Renal cortical epithelial cell (primary cell): ENCODE results near the gene SEMA7A. TPM values are rescaled to one million over a fixed set of nuclear protein-coding genes. Genes with fewer than 3 reads are reported as not detected.
"Not testable (repeated sequence)": the region's sequence is repeated elsewhere in the genome, so short reads cannot be mapped to it uniquely, and the experiment has no call there.

Experiments used
- DNase-seq: peaks from one replicate; pipeline ENCODE4 v3.0.0-alpha.2; 2011; ENCODE audit warnings: low read depth
- total RNA-seq: library from RNA; depleted of rRNA; stranded (reverse); fragments of >200 nt; gene quantifications from 2 replicates; pipeline ENCODE4 v1.2.3, GENCODE V29; 2014

SEMA7A gene
- total RNA-seq, 1 donor from 2014 or later: 9.5 TPM

DNA sequence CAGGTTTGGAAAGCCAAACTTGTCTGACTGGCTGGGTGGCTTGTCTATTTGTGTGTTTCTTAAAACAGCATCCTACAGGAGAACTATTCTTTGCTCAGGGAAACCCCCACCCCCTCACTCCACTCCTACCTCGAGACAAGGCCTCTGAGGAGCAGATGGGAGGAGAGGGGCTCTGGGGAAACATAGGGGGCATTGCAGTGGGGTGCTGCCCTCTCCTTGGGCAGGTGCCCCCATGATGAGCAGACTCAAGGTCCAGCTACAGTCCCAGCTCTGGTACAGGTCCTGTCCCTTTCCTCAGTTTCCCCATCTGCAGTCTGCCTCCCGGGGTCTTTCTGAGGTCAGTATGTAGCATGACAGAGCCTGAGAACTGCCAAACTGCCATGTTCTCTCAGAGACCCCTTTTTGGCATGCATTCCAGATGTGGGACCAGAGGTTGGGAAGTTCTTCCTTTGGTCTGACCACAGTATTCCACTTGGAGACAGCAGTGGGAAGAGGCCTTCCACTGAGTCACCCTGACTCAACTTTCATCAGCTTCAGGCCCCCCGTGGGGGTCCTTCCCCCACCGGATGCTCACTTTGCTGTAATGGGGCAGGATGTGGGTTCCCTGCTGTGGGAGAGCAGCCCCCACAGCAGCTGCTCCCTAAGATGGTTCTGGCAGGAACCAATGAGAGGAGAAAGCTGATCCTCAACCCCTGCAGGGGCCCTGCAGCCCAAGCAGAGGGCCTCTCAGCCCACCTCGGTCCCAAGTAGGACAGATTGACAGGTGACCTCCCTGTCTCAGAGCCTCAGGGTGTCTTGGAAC, 34.0 kb downstream of the SEMA7A start:
- DNase-seq: peak; percentile 23

DNA sequence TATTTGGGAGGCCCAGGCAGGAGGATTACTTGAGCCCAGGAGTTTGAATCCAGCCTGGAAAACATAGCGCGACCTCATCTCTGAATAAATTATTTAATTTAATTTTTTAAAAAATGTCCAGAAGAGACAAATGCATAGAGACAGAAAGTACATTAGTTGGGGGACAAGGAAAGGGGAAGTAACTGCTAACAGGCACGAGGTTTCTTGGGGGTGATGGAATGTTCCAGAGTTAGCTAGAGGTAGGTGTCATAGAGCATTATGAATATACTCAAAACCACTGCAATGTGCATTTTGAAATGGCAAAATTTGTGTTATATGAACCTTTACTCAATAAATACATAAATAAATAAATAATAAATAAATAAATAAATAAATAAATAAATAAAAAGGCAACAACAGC, 34.7 kb downstream of the SEMA7A start:
- no peak for DNase-seq

DNA sequence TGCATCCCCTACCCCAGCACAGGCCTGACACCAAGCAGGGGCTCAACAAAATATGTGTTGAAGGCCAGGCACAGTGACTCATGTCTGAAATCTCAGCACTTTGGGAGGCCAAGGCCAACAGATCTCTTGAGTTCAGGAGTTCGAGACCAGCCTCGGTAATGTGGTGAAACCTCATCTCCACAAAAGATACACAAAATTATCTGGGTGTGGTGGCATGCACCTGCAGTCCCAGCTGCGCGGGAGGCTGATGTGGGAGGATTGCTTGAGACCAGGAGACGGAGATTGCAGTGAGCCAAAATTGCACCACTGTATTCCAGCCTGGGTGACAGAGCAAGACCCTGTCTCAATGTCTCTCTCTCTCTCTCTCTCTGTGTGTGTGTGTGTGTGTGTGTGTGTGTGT, 35.6 kb downstream of the SEMA7A start:
- no peak for DNase-seq

DNA sequence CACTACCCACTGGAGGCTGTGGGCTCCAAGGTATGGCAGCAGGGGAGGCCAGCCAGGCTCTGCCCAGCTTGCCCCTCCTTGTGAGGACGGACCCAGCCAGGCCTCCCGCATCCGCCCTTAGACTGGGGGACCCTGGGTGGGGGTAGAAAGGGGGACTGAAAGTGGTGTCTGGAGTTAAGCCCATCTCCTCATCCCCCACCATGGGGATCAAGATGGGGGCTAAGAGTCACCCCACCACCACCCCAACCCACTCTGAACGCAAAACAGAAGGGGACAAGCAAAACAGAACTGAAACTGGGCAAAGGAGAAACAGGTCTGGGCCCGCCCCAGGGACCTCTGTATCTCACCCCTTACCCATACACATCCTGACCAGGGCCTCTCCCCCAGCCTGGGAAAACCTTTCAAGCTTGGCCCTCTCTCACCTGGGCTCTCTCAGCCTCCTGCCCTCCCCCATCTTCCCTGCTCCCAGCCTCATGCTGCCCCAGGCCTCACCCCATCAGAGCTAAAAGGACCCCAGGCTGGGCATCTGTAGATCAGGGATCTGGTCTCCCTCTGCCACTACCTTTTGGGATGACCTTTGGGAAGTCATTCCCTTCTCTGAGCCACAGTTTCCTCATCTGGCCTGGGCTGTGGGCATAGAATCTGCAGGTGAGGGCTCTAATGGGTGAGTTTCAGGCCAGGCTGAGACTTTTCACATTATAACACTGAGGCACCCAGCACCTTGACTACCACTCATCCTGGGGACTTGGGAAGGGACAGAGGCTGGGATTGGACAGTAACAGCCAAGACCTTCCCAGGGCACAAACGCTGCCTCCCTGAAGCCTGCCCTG, 36.3 kb downstream of the SEMA7A start:
- DNase-seq: no peak

DNA sequence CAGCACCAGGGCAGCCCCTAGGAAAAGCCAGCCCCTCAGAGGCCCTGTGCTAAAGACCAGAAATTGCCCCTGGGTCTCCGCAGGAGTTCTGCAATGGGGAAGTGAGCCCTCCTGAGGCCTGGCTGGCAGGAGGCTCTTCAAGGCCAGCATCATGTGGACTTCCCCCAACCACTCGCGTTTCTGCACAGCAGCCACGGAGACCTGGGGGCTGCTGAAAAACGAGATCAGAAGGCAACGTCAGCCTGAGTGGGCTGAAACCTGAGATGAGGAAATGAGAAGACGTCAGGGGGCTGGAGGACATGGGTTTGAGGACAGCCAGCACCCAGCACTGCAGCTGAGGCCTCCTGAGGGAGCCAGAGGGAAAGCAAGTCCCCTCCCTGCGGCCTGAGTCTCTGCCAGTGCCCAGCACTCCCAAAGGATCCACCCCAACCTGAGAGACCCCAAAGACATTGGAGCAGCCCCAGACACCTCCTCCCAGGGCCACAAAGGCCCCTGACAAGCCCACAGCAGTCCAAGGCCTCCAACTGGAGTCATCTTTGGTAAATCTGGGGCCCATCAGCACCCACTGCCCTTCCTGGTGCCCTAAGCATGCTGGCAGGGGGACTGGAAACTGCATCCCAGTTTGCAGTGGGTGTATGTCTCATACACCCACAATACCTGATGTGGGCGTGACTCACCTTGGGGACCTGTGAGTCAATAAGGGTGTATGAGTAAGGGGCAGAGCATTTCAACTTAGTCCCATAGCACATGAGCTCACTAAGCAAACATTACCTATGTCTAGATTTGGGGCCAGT, 37.1 kb downstream of the SEMA7A start:
- peak; percentile 94 for DNase-seq

DNA sequence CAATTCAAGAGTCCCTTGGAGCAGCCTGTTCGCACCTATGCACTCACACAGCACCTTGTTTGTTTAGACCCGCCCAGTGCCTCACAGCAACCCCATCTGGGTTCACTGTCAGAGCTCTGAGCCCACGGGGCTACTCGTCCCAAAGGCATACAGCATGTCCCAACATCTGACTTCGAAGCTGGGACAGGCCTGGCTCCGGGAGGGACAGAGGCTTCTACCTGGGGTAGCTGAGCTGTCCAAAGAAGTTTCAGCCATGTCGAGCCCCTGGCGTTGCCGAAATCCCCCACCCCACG, 37.7 kb downstream of the SEMA7A start:
- DNase-seq: no peak

DNA sequence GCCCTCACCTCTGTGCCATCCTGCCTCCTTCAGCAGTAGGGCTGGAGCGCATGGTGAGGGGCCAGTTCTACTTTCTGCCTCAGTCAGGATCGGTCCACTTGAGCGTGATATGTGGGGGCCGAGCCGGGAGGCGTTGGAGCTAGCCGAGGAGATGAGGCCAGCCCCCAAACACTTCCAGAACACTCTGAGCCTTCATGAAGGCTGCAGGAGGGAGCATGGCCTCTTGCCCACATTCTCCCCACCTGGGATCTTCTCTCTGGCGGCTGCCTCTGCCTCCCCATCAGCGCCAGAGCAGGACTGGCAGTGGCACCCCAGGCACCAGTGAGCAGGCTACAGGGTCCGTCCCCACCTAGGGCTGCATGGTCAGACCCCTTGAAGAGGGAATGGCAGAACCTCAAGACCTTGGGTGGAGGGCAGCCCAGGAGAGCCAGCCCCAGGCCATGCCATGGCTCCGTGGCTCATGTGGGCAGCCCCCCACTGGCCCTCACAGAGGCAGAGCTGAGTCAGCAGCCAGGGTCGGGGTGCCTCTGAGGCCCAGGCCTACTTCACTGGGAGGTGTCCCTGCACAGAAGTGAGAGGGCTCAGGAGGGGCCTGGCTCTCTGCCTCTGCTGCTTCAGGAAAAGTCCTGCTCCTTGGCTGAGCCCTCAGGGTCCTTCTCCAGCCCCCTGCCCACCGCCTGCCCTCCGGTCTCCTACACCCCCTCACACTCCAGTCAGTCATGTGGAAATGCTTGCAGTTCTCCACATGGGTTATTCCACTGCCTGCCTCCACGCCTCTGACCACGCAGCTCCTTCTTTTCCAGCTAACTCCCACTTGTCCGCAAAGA, 38.2 kb downstream of the SEMA7A start:
- DNase-seq: no peak

DNA sequence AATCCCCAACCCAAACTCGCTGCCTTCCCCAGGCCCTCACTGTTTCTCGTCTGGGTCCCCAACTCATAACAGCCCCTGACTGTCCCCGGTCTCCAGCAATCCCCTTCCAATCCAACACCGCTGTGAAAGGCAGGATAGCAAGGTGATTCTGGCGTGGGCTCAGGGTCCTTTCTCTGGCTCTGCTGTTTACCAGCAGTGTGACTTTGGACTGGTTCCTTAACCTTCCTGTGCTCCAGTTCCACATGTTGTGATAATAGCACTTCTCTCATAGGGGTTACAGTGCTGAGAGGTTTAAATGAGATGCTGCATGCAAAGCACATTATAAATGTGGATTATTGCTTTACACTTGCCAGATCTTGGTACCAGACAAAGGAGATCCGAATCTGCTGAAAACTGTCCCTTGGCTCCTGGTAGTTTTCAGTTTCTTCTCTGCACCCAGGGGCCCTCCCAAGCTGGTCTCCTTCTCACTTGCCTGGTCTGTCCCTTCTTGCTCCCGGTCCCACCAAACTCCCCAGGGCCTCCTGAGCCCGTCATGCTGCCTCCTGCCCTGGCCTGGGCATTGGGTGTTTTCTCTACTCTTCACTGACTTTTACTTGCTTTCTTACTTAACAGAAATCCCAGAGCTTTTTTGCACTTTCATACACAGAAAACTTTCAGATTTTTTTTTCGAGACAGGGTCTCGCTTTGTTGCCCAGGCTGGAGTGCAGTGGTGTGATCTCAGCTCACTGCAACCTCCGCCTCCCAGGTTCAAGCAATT, 39.5 kb downstream of the SEMA7A start:
- no peak for DNase-seq

DNA sequence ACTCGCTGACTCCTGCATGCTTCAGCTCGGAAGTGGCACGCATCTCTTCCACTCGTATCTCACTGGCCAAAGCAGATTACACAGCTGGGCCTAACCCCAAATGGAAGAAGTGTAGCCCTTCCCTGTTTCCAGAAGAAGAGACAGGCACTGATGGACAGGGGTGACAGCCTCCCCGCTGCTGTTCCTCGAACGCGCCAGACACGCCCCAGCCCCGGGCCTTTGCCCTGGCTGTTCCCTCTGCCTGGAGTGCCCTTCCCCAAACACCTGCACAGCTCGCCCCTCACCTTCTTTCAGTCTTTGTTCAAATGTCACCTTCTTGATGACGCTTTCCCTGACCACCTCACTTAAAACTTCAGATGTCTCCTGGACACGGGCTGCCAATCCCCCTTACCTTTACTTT, 40.3 kb downstream of the SEMA7A start:
- DNase-seq: no peak

DNA sequence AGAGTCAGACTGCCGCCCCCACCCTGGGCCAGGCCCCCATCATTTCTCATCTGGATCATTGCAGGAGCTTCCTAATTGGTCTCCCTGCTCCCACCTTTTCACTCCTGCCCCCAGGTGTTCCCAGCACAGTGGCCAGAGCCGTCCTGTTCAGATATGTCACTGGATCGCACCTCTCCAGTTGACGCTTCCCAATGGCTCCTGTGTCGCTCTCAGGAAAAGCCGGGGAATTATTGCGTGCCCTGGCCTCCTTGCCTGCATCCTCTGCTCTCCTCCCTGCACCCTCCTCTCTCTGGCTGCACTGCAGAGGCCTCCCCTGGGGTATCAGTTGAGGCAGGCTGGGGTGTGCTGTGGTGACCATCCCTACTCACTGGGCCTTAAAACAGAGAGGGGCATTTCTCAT, 40.9 kb downstream of the SEMA7A start:
- DNase-seq: no peak

DNA sequence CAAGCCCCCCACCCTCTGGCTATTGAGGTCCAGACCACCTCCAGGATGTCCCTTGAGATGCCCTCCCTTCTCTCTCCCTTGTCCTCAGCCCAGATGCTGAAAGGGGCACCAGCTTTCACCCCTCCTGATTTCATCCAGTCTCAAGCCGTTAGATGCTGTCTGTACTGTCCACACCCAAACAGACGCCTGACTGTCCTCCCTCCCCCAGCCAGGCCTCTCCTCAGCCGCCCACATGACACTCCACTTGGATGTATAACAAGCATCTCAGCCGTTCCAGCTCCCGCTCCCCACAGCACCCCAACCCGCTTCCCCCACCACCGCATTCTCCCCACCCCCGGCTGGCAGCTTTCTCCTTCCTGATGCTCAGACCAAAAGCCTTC, 41.3 kb downstream of the SEMA7A start:
- DNase-seq: no peak

DNA sequence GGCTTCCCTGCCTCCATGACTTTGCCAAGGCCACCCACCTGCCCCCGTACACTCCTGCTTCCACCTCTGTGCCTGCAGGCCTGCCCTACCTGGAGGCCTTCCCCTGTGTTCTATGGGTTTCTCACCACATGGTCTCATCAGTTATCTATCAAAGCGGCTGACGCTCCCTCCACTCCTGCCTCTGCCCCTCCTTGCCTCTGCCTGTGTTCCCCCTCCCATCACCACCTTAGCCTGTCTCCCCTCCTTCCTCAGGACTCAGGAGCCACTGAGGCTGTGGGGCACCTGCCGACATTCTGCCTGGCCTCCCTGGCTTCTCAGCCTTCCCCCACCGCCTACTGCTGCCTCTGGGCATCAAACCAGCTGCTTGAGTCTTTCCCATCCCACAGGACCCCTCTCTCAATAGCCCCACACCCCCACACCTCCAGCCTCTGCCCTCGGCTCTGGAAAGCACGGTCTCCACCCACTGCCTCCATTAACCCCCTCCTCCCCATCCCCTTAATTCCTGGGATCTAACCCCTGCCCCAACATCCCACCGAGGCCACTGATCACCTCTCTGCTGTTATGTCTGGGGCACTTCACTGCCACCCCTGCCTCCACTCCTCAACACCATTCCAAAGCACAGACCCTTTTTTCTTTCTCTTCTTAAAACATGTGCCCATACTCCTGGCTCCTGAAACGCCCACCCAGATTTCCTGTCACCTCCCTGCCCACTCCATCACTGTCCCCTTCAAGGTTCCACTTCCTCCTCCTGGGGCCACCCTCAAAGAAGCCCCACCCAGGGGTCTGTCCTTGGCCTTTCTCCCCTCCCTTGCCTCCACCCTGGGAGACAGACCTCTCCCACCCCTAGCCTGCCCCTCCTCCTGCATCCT, 41.9 kb downstream of the SEMA7A start:
- DNase-seq: no peak

DNA sequence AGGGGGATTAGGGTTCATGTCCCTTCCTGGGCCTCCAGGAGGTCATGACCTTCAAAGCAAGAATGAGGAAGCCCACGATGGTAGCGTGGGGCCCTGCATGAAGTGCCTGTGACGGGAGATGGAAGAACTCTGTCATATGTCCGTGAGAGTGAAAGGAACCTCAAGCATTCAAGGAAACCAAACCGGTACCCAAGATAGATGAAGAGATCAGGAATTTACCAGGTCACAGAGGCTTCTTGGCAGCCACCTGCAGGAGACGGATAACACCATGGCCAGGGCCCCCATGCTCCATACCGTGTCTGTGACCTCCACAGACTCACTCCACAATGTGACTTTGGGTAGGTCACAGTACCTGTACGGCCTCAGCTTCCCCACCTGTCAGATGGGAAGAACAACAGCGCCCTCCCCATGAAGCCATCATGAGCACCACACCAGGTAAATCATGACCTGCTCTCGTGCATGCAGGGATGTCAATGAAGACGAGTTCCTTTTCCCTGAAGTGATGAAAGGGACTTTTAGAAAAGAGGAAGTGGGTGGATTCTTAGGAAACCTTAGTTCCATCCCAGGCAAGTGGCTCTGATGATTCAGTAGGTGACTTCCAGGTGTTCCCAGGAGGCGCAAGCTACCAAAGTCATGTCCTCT, 43.0 kb downstream of the SEMA7A start:
- no peak for DNase-seq

DNA sequence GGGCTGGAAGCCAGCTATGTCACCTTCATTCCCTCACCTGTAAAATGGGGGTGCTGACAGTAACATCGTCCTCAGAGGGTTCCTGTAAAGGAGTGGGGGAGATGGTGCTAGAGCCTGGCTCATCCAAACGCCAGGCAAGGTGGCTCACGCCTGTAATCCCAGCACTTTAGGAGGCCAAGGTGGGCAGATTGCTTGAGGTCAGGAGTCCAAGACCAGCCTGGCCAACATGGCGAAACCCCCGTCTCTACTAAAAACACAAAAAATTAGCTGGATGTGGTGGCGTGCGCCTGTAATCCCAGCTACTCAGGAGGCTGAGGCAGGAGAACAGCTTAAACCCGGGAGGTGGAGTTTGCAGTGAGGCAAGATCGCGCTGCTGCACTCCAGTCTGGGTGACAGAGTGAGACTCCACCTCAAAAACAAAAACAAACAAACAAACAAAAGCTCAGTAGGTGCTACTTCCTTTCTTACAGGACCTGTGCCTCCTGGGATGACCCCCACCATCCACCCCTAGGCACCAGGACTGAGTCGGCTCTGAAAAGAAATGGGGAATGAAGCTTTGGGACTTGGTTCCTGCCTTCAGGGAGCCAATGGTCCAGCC, 43.6 kb downstream of the SEMA7A start:
- not testable (repeated sequence) for DNase-seq

DNA sequence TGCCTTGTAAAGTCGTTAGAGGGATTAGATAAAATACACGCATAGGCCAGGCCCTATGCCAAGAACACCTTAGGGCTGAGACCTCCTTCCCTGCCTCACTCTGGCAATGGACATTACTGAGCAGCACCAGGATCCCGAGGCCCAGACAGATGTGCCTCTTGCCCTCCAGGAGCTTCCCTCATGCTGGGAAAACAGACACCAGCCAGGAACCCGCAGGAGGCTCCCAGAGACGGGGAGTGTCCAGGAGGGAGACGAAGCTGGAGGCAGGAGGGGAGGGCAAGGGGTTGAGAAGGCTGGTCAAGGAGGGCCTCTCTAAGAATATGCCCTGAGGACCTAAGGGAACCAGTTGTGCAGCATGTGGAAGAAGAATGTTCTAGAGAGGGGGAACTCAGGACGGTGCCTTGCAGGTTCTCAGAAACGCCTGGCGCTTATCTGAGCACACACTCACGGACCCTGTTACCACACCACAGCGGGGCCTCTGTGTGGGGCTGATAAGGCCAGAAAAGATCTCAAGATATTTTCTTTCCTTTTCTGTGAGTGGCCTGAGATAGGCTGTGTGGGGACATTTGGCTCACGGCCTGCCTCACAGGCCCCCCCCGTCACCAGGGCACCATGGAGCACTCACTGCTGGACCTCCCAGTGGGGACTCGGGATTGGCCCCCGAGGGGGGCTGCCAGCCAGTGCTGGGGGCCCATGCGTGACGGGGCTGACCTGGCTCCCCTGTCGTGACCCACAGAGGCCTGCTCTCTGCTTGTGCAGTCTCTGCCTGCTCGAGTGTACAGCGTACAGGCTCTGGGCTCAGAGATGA, 44.3 kb downstream of the SEMA7A start:
- DNase-seq: no peak

DNA sequence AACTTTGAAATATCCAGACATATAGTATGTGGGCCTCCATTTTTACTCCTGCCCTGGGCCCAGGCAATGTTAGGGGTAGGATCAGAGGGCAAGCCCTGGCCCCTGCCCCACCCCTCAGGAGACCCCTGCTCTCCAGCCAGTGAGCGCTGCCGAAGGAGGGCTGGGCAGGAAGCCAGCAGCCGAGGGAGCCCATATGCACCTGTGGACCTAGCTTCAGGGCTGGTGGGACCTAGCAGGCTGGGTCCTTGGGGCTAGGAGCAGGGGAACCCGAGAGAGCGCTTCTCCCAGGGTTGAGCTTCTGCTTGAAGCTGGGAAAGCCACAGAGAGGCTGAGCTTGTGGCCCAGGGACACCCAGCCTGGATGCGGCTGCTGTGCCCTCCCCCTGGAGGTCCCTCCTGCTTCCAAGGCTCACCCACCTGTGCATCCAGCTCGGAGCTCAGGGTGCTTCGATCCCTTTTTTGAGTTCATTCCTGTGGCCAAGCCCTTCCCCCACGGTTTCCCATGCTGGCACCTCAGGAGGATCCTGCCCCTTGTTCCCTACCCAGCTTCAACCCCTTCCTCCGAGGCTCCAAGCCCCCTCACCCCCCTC, 45.3 kb downstream of the SEMA7A start:
- no peak for DNase-seq

DNA sequence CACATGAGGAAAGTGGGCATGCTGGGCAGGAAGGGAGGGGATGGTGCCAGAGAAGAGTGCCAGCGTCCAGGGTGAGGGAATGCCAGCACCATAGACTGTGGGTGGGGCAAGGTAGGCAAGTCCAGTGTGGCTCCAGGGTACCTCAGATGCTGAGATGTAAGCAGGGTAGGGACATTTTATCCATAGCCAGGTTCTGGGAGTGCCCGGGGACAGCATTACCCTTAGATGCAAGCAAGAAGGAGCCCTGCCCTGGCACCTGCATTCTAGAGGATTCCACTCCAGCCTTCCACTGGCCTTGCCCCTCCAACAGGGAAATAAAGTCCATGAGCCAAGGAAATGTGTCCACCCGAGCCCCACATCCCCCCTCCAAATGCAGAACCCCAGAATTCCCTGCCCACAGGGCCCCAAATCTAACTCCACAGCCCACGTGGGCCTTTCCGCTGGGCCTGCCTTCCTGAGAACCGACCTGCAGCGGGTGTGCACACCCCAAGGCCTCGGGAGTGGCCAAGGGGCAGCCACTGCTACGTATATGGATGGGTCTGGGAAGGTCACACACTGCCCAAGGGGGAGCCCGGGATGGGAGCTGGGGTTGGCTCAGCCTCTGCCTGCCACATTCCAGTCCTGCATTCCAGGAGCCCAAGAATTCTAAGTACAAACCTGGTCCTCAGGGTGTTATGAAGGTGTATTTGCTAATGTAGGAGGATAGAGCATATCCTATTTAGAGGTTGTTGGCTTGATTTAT, 46.0 kb downstream of the SEMA7A start:
- DNase-seq: peak; percentile 71
